ENCODE data around the gene PRTFDC1.

The PRTFDC1 gene

GRCh38 chr10:24991298-24991697 is 38.9 kb upstream of the PRTFDC1 start:
- Histone ChIP-seq H3K4me1 (ENCODE audit: control insufficient read depth, low read depth, low read length) (no peaks in the 10 kb centered on the region), H3K9ac (ENCODE audit: low read length) (no peak overlapping the region), H4K5ac (ENCODE audit: low read length) (no peak overlapping the region), H3K4ac (ENCODE audit: low read depth, low read length) (no peak overlapping the region), H2BK120ac (ENCODE audit: low read depth, low read length) (no peak overlapping the region), H3K27me3 (ENCODE audit: insufficient read depth, low read length, poor library complexity) (no peaks in the 10 kb centered on the region), H3K4me3 (ENCODE audit: low read length) (no peak overlapping the region), H4K8ac (ENCODE audit: low read depth, low read length) (no peak overlapping the region), H3K56ac (ENCODE audit: low read length) (no peak overlapping the region), H3K36me3 (ENCODE audit: control insufficient read depth, insufficient read depth, low read length) (no peaks in the 10 kb centered on the region), H3K79me2 (ENCODE audit: control insufficient read depth, insufficient read depth, low read length) (no peaks in the 10 kb centered on the region), H2AK5ac (ENCODE audit: low read length) (no peak overlapping the region), H3K27ac (ENCODE audit: low read depth, low read length) (no peak overlapping the region), H2BK5ac (ENCODE audit: low read length) (no peak overlapping the region), H3K4me2 (ENCODE audit: low read length) (no peak overlapping the region), H3K18ac (ENCODE audit: low read length) (no peak overlapping the region), H3K23ac (ENCODE audit: low read length) (no peak overlapping the region), H3K79me1 (ENCODE audit: low read length) (no peaks in the 10 kb centered on the region), H2BK15ac (replicated peaks; ENCODE audit: low read depth) (no peak overlapping the region)
- no CpG with 5 or more reads among the region's 13 CpGs for WGBS (ENCODE audit: extremely low coverage, insufficient coverage, low lambda C conversion rate)
- DNase-seq: no peak

- WGBS (ENCODE audit: extremely low coverage, insufficient coverage, low lambda C conversion rate): no CpG with 5 or more reads among the region's 1 CpG
- Histone ChIP-seq H2BK5ac (ENCODE audit: low read length) (no peak overlapping the region), H3K27ac (ENCODE audit: low read depth, low read length) (no peak overlapping the region), H3K18ac (ENCODE audit: low read length) (no peak overlapping the region), H3K9ac (ENCODE audit: low read length) (no peak overlapping the region), H3K27me3 (ENCODE audit: insufficient read depth, low read length, poor library complexity) (no peaks in the 10 kb centered on the region), H3K79me1 (ENCODE audit: low read length) (no peaks in the 10 kb centered on the region), H4K8ac (ENCODE audit: low read depth, low read length) (no peak overlapping the region), H3K4me1 (ENCODE audit: control insufficient read depth, low read depth, low read length) (no peaks in the 10 kb centered on the region), H2BK120ac (ENCODE audit: low read depth, low read length) (no peak overlapping the region), H4K5ac (ENCODE audit: low read length) (no peak overlapping the region), H2BK15ac (replicated peaks; ENCODE audit: low read depth) (no peak overlapping the region), H3K4me3 (ENCODE audit: low read length) (no peak overlapping the region), H3K36me3 (ENCODE audit: control insufficient read depth, insufficient read depth, low read length) (no peaks in the 10 kb centered on the region), H3K4me2 (ENCODE audit: low read length) (no peak overlapping the region), H3K4ac (ENCODE audit: low read depth, low read length) (no peak overlapping the region), H2AK5ac (ENCODE audit: low read length) (no peak overlapping the region), H3K23ac (ENCODE audit: low read length) (no peak overlapping the region), H3K56ac (ENCODE audit: low read length) (no peak overlapping the region), H3K79me2 (ENCODE audit: control insufficient read depth, insufficient read depth, low read length) (no peaks in the 10 kb centered on the region)
- no peak for DNase-seq
These were observed 37.5 kb upstream of the PRTFDC1 start for GRCh38 chr10:24989867-24990266.

DNA sequence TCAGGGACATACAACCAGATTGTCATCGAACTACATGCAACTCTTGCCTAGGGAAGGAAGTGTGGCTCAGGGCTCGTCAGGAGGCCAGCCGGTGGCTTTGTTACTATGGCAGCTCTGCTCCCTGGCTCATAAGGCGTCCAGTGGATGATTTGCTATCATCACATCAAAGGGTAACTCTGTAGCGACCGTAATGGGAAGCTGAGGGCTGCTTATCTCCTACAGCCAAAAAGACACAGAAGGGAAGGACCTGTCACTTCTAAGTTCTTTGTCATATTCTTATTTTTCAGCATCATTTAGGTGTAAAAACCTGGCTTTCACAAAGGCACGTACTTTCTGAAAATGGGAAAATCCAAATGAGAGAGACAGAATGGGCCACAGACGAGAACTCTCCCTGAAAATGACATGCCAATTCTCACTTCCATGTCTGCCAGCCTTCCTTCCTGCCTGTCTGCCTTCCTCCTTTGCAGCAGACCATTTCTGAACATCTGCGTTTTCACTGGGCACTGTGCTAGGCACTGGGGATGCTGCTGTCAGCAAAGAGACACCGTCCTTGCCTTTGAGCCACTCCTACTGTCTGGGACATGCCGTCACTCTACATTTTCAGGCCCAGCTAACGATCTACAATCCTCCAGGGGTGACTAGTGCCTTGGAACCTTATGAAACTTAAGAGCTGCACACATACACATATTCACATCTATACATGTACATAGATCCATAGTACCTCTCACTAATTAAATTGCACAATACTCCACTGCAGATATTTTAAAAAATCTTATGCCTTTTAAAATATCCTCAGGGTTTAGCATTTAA is 36.6 kb upstream of the PRTFDC1 start:
- DNase-seq: peak; percentile 2
- no peak overlapping the region for H3K27ac ChIP-seq (ENCODE audit: low read depth, low read length)
- WGBS (ENCODE audit: extremely low coverage, insufficient coverage, low lambda C conversion rate): no CpG with 5 or more reads among the region's 12 CpGs
- H4K8ac ChIP-seq (ENCODE audit: low read depth, low read length): no peak overlapping the region
- H3K9ac ChIP-seq (ENCODE audit: low read length): no peak overlapping the region
- H3K23ac ChIP-seq (ENCODE audit: low read length): no peak overlapping the region
- no peak overlapping the region for H3K56ac ChIP-seq (ENCODE audit: low read length)
- H2BK120ac ChIP-seq (ENCODE audit: low read depth, low read length): no peak overlapping the region
- H4K5ac ChIP-seq (ENCODE audit: low read length): no peak overlapping the region
- H3K27me3 ChIP-seq (ENCODE audit: insufficient read depth, low read length, poor library complexity): no peaks in the 10 kb centered on the region
- H3K4me1 ChIP-seq (ENCODE audit: control insufficient read depth, low read depth, low read length): no peaks in the 10 kb centered on the region
- no peak overlapping the region for H3K4ac ChIP-seq (ENCODE audit: low read depth, low read length)
- H3K79me1 ChIP-seq (ENCODE audit: low read length): no peaks in the 10 kb centered on the region
- H3K79me2 ChIP-seq (ENCODE audit: control insufficient read depth, insufficient read depth, low read length): no peaks in the 10 kb centered on the region
- H3K18ac ChIP-seq (ENCODE audit: low read length): no peak overlapping the region
- no peak overlapping the region for H2BK15ac ChIP-seq (replicated peaks; ENCODE audit: low read depth)
- no peak overlapping the region for H2AK5ac ChIP-seq (ENCODE audit: low read length)
- no peak overlapping the region for H2BK5ac ChIP-seq (ENCODE audit: low read length)
- no peaks in the 10 kb centered on the region for H3K36me3 ChIP-seq (ENCODE audit: control insufficient read depth, insufficient read depth, low read length)
- H3K4me3 ChIP-seq (ENCODE audit: low read length): no peak overlapping the region
- no peak overlapping the region for H3K4me2 ChIP-seq (ENCODE audit: low read length)

DNA sequence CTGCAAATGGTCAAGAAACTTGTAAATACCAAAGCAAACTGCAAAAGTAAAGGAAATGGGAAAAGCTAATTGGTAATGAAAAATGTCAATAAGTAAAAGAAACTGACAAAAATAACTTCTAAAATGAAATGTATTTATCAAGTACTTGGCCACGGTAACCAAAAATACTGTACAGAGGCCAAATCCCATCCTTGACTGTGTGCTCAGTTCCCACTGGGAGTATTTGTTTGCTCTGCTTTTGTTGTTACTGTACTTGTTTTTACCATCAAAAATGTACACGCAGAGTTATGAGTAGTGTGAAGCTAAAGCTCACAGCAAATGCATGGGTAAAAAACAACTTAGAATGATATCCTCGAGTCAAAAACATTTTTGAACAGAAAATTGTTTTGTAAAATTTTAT is 32.5 kb upstream of the PRTFDC1 start:
- Histone ChIP-seq H3K56ac (ENCODE audit: low read length) (no peak overlapping the region), H4K8ac (ENCODE audit: low read depth, low read length) (no peak overlapping the region), H3K27ac (ENCODE audit: low read depth, low read length) (no peak overlapping the region), H3K23ac (ENCODE audit: low read length) (no peak overlapping the region), H2BK5ac (ENCODE audit: low read length) (no peak overlapping the region), H3K9ac (ENCODE audit: low read length) (no peak overlapping the region), H3K27me3 (ENCODE audit: insufficient read depth, low read length, poor library complexity) (no peaks in the 10 kb centered on the region), H2BK120ac (ENCODE audit: low read depth, low read length) (no peak overlapping the region), H3K18ac (ENCODE audit: low read length) (no peak overlapping the region), H3K79me1 (ENCODE audit: low read length) (no peaks in the 10 kb centered on the region), H3K4me3 (ENCODE audit: low read length) (no peak overlapping the region), H3K4me1 (ENCODE audit: control insufficient read depth, low read depth, low read length) (no peaks in the 10 kb centered on the region), H2BK15ac (replicated peaks; ENCODE audit: low read depth) (no peak overlapping the region), H2AK5ac (ENCODE audit: low read length) (no peak overlapping the region), H3K4me2 (ENCODE audit: low read length) (no peak overlapping the region), H3K4ac (ENCODE audit: low read depth, low read length) (no peak overlapping the region), H3K79me2 (ENCODE audit: control insufficient read depth, insufficient read depth, low read length) (no peaks in the 10 kb centered on the region), H4K5ac (ENCODE audit: low read length) (no peak overlapping the region), H3K36me3 (ENCODE audit: control insufficient read depth, insufficient read depth, low read length) (no peaks in the 10 kb centered on the region)
- no CpG with 5 or more reads among the region's 3 CpGs for WGBS (ENCODE audit: extremely low coverage, insufficient coverage, low lambda C conversion rate)
- no peak for DNase-seq

DNA sequence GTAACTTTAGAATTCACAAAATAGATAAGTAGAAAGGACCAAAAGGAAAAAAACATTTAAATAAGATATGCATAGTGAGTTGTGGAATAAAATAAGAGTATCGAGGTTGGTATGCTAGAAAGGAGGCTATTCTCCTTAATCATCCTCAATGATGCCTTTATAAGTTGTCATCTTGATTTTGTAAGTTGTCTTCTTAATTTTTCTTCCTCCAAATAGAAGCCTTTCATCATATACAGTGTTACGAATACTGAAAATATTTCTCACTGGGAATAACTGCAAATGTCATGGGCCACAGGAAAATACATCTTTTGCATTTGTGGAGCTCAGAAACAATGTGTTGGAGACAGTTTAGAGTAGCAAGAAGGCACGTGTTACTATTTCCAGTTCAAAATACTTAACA is 31.5 kb upstream of the PRTFDC1 start:
- Histone ChIP-seq H3K23ac (ENCODE audit: low read length) (no peak overlapping the region), H2BK5ac (ENCODE audit: low read length) (no peak overlapping the region), H2AK5ac (ENCODE audit: low read length) (no peak overlapping the region), H3K79me2 (ENCODE audit: control insufficient read depth, insufficient read depth, low read length) (no peaks in the 10 kb centered on the region), H3K9ac (ENCODE audit: low read length) (no peak overlapping the region), H3K4me2 (ENCODE audit: low read length) (no peak overlapping the region), H2BK120ac (ENCODE audit: low read depth, low read length) (no peak overlapping the region), H3K27me3 (ENCODE audit: insufficient read depth, low read length, poor library complexity) (no peaks in the 10 kb centered on the region), H4K8ac (ENCODE audit: low read depth, low read length) (no peak overlapping the region), H3K4ac (ENCODE audit: low read depth, low read length) (no peak overlapping the region), H3K36me3 (ENCODE audit: control insufficient read depth, insufficient read depth, low read length) (no peaks in the 10 kb centered on the region), H2BK15ac (replicated peaks; ENCODE audit: low read depth) (no peak overlapping the region), H3K27ac (ENCODE audit: low read depth, low read length) (no peak overlapping the region), H3K4me1 (ENCODE audit: control insufficient read depth, low read depth, low read length) (no peaks in the 10 kb centered on the region), H3K56ac (ENCODE audit: low read length) (no peak overlapping the region), H3K18ac (ENCODE audit: low read length) (no peak overlapping the region), H3K79me1 (ENCODE audit: low read length) (no peaks in the 10 kb centered on the region), H3K4me3 (ENCODE audit: low read length) (no peak overlapping the region), H4K5ac (ENCODE audit: low read length) (no peak overlapping the region)
- DNase-seq: no peak
- WGBS (ENCODE audit: extremely low coverage, insufficient coverage, low lambda C conversion rate): no CpG with 5 or more reads among the region's 3 CpGs

DNA sequence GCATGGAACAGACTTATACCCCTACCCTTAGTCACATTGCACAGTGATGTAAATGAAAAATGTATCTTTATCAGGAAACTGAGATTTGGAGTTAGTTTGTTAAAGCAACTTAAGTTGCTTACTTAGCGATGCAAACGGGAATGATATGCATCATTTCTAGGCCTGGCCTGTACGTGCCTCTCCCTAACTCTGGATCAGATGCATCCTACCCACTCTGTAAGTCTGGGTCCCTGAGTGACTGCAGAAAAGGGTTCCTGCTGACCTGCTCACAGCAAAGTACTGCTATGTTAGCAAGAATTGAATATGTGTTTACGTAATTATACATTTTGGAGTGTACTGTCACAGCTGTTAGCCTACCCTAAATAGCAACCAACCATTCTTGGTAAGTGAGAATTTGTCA is 30.7 kb upstream of the PRTFDC1 start:
- WGBS (ENCODE audit: extremely low coverage, insufficient coverage, low lambda C conversion rate): no CpG with 5 or more reads among the region's 4 CpGs
- no peak overlapping the region for H3K4me3 ChIP-seq (ENCODE audit: low read length)

More for the DNA sequence above, 30.7 kb upstream of the PRTFDC1 start:
- H3K4me1 ChIP-seq (ENCODE audit: control insufficient read depth, low read depth, low read length): no peaks in the 10 kb centered on the region
- no peak overlapping the region for H3K9ac ChIP-seq (ENCODE audit: low read length)
- no peak overlapping the region for H4K8ac ChIP-seq (ENCODE audit: low read depth, low read length)
- DNase-seq: no peak
- no peak overlapping the region for H2BK120ac ChIP-seq (ENCODE audit: low read depth, low read length)
- no peak overlapping the region for H2AK5ac ChIP-seq (ENCODE audit: low read length)
- H3K56ac ChIP-seq (ENCODE audit: low read length): no peak overlapping the region
- H2BK15ac ChIP-seq (replicated peaks; ENCODE audit: low read depth): no peak overlapping the region
- H3K4ac ChIP-seq (ENCODE audit: low read depth, low read length): no peak overlapping the region
- no peak overlapping the region for H3K18ac ChIP-seq (ENCODE audit: low read length)
- H3K27me3 ChIP-seq (ENCODE audit: insufficient read depth, low read length, poor library complexity): no peaks in the 10 kb centered on the region
- no peak overlapping the region for H3K23ac ChIP-seq (ENCODE audit: low read length)
- no peaks in the 10 kb centered on the region for H3K79me1 ChIP-seq (ENCODE audit: low read length)
- H3K36me3 ChIP-seq (ENCODE audit: control insufficient read depth, insufficient read depth, low read length): no peaks in the 10 kb centered on the region
- no peaks in the 10 kb centered on the region for H3K79me2 ChIP-seq (ENCODE audit: control insufficient read depth, insufficient read depth, low read length)
- H2BK5ac ChIP-seq (ENCODE audit: low read length): no peak overlapping the region
- H3K27ac ChIP-seq (ENCODE audit: low read depth, low read length): no peak overlapping the region
- H4K5ac ChIP-seq (ENCODE audit: low read length): no peak overlapping the region
- no peak overlapping the region for H3K4me2 ChIP-seq (ENCODE audit: low read length)
